Measurements from ENCODE around the gene PSMA6.
"Not testable (repeated sequence)": the region's sequence is repeated elsewhere in the genome, so short reads cannot be mapped to it uniquely, and the experiment has no call there.

Gene PSMA6

DNA sequence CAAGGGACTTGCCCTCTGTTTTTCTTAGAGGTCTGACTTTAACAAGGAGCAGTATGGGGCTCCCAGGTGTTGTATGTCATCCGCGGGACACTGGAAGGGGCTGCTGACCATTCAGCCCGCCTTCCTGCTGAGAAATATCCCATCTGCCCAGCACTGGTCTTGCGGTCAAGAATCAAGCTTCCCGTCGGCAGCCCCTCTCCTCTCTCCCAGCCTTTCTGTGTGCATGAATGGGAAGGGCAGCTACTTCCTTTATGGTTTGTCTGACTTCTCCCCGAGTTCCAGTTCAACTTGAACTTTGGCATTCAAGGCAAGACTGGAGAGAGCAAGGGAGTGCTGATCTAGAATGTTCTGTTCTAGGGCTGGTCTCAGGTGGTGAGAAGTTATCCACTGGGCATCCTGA, 51.5 kb downstream of the PSMA6 start:
- H3K4me3 ChIP-seq (ENCODE audit: low read depth, low read length): no peak overlapping the region
- TF ChIP-seq, protein P1, sequence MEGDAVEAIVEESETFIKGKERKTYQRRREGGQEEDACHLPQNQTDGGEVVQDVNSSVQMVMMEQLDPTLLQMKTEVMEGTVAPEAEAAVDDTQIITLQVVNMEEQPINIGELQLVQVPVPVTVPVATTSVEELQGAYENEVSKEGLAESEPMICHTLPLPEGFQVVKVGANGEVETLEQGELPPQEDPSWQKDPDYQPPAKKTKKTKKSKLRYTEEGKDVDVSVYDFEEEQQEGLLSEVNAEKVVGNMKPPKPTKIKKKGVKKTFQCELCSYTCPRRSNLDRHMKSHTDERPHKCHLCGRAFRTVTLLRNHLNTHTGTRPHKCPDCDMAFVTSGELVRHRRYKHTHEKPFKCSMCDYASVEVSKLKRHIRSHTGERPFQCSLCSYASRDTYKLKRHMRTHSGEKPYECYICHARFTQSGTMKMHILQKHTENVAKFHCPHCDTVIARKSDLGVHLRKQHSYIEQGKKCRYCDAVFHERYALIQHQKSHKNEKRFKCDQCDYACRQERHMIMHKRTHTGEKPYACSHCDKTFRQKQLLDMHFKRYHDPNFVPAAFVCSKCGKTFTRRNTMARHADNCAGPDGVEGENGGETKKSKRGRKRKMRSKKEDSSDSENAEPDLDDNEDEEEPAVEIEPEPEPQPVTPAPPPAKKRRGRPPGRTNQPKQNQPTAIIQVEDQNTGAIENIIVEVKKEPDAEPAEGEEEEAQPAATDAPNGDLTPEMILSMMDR (IDR thresholded peaks at IDR 0.05; ENCODE audit: borderline replicate concordance, insufficient read depth, low read depth, low read length): no peak

DNA sequence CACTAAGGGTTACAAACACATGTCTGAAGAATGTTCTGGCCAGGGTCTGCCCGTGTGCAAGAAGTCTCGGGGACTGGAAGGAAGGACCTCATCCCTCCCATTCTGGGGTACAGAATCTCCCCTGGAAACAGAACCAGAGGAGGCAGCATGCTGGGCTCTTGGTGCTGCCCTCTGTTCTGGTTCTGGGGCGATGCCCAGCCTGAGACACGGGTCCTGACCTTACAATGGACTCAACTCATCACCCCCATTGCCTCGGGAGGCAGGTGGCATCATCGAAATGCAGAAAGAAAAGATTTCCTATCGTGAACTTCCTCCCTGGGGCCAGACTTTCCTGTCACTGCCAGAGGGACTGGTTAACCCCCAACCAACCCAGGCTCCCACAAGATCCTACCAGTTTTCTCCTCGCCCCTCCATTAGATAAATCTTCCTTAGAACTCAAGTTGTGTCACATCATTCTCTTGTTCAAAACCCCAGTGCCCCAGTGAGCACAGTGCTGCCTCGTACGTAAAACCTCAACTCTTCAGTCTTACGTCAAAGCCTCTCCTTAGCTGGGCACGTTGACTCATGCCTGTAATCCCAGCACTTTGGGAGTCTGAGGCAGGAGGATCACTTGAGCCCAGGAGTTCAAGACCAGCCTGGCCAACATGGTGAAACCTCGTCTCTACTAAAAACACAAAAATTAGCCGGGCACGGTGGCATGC, 52.1 kb downstream of the PSMA6 start:
- H3K4me3 ChIP-seq (ENCODE audit: low read depth, low read length): no peak overlapping the region
- TF ChIP-seq, protein P1 (IDR thresholded peaks at IDR 0.05; ENCODE audit: borderline replicate concordance, insufficient read depth, low read depth, low read length): no peak

DNA sequence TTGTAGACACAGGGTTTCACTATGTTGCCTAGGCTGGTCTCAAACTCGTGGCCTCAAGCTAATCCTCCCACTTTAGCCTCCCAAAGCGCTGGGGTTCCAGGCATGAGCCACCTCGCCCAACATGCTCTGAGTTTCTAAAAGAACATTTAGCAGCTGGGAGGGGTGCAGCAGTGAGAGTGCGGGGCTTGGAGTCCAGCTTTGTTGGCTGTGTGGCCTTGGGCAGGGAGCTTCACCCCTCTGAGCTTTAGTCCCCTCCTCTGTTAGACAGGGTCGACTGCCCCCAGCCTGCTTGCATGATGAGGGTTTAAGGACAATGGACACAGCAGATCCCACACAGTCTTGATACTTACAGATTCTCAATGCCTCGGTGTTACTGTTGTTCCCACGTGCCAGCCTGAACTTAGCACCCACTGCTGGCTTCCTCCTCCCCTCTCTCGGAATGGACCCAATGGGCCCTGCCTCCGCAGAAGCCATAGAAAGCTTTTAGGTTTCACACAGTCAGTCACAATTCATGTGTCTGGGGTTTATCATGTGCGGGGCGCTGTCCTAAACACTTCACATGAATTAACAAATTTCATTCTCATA, 54.6 kb downstream of the PSMA6 start:
- no peak overlapping the region for H3K4me3 ChIP-seq (ENCODE audit: low read depth, low read length)

DNA sequence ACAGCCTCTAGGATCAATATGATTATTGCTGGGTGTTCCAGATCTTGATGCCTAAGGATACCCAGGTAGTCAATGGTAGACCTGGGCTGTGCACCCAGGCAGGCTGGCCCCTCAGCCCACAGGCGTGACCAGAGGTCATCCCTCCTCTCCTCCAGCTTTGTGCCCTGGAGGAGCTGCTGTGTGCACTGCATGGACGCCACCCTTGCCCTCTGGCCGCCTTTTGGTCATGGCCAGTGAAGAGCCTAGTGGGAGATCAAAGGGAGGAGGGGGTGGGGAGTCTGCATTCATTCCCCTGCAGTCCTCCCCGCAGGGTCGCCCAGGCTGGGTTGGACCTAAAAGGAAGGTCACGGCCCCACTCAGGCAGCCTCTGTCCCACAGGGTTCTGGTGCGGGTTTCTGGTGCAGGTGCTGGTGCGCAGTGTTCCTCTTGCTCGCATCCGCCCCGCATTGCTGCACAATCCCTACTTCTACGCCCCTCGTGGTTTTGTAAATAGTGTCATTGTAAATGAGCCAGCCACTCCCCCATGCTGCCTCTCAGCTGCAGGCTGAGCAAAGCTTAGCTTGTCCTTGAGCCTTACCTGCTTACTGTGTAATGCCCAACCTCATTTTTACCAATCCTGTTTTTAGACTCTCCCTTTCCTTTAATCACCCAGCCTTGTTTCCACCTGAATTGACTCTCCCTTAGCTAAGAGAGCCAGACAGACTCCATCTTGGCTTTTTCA, 55.3 kb downstream of the PSMA6 start:
- H3K4me3 ChIP-seq (ENCODE audit: low read depth, low read length): no peak overlapping the region
- TF ChIP-seq, protein P1 (IDR thresholded peaks at IDR 0.05; ENCODE audit: borderline replicate concordance, insufficient read depth, low read depth, low read length): no peak

More for the DNA sequence above, 54.6 kb downstream of the PSMA6 start:
- TF ChIP-seq, protein P1 (IDR thresholded peaks at IDR 0.05; ENCODE audit: borderline replicate concordance, insufficient read depth, low read depth, low read length): no peak

DNA sequence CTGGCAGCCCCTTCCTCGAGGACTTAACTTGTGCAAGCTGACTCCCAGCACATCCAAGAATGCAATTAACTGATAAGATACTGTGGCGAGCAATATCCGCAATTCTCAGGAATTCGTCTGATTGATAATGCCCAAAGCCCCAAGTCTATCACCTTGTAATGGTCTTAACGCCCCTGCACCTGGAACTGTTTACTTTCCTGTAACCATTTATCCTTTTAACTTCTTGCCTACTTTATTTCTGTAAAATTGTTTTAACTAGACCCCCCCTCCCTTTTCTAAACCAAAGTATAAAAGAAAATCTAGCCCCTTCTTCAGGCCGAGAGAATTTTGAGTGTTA, 55.8 kb downstream of the PSMA6 start:
- not testable (repeated sequence) for H3K4me3 ChIP-seq (ENCODE audit: low read depth, low read length)

DNA sequence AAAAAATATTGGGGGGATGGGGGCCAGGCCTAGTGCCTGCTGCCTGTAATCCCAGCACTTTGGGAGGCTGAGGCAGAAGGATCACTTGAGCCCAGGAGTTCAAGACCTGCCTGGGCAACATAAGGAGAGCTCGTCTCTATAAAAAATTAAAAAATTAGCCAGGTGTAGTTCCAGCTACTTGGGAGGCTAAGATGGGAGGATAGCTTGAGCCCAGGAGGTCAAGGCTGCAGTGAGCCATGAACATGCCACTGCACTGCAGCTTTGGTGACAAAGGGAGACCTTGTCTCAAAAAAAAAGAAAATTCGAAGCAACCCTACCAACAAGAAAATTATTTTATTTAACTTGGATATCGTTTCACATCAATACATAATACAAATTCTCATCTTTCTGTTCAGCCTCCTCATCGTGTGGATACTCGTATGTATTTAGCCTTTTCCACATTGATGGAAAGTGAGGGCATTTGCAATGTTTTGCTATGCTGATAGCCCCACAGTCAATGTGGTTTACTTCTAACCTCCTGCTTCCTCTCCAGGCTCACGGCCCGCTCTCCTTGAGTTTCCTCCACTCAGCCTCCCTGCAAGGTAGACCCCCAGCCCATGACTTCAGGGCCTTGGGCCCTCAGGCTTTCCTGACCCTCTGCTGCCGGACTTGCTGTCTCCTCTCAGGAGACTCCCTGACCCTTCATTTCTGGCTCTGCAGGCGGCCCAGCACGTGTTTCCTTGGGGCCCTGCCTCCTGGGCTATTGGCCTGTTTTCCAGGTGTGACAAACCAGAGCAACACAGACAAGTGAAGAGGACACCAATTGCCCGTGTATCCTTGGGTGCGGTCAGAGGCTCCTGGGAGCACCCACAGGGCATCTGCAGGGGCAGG, 57.5 kb downstream of the PSMA6 start:
- H3K4me3 ChIP-seq (ENCODE audit: low read depth, low read length): no peak overlapping the region
- TF ChIP-seq, protein P1 (IDR thresholded peaks at IDR 0.05; ENCODE audit: borderline replicate concordance, insufficient read depth, low read depth, low read length): no peak

DNA sequence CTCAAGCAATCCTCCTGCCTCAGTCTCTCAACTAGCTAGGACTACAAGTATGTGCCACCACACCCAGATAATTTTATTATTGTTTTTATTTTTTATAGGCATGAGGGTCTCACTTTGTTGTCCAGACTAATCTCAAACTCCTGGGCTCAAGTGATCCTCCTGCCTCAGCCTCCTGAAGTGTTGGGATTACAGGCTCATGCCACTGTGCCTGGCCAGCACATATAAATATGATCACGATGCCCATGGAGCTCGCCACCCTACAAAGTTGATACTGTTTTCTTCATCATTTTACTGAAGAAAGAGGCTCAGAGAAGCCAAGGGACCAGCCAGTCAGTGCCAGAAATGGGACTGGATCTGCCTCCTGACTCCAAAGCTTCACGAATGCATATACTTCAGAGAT, 59.3 kb downstream of the PSMA6 start:
- TF ChIP-seq, protein P1 (IDR thresholded peaks at IDR 0.05; ENCODE audit: borderline replicate concordance, insufficient read depth, low read depth, low read length): no peak
- no peak overlapping the region for H3K4me3 ChIP-seq (ENCODE audit: low read depth, low read length)
